Measurements from ENCODE around the gene CD22.

Gene CD22

GRCh38 chr19:35379992-35380391, 51.0 kb downstream of the CD22 start:
- Histone ChIP-seq H3K9me3 (ENCODE audit: insufficient read depth, low read depth, low read length) (peaks cover 3% of the 10 kb centered on the region; the same call in 1 of the 2 replicates), H3K9ac (ENCODE audit: low read depth, low read length, poor library complexity, severe bottlenecking) (no peak overlapping the region), H3K36me3 (ENCODE audit: insufficient read depth, low read length) (no peaks in the 10 kb centered on the region), H3F3A (ENCODE audit: low read depth) (no peaks in the 10 kb centered on the region), H2AFZ (ENCODE audit: low read length) (no peak overlapping the region), H3K9me2 (replicated peaks; ENCODE audit: low read depth, low read length) (no peaks in the 10 kb centered on the region), H3K4me3 (ENCODE audit: low read length, poor library complexity, severe bottlenecking) (no peak overlapping the region), H3K27me3 (ENCODE audit: insufficient read depth, low read length, poor library complexity, severe bottlenecking) (no peaks in the 10 kb centered on the region), H4K20me1 (ENCODE audit: insufficient read depth, low read length, poor library complexity, severe bottlenecking) (no peaks in the 10 kb centered on the region), H3K4me2 (ENCODE audit: low read depth, low read length, poor library complexity, severe bottlenecking) (no peak overlapping the region), H3K79me2 (ENCODE audit: insufficient read depth, low read length) (no peaks in the 10 kb centered on the region), H3K4me1 (ENCODE audit: insufficient read depth, low read length, poor library complexity, severe bottlenecking) (peaks cover 6% of the 10 kb centered on the region)
- TF ChIP-seq EZH2phosphoT487 (IDR thresholded peaks at IDR 0.05; ENCODE audit: borderline replicate concordance) (no peak), CTCF (conservative IDR thresholded peaks at IDR 0.05; ENCODE audit: low read length) (no peak)

- Histone ChIP-seq H3K79me2 (ENCODE audit: insufficient read depth, low read length) (no peaks in the 10 kb centered on the region), H3K4me2 (ENCODE audit: low read depth, low read length, poor library complexity, severe bottlenecking) (no peak overlapping the region), H3K4me1 (ENCODE audit: insufficient read depth, low read length, poor library complexity, severe bottlenecking) (peaks cover 5% of the 10 kb centered on the region), H3K36me3 (ENCODE audit: insufficient read depth, low read length) (no peaks in the 10 kb centered on the region), H3K9me2 (replicated peaks; ENCODE audit: low read depth, low read length) (no peaks in the 10 kb centered on the region), H3F3A (ENCODE audit: low read depth) (no peaks in the 10 kb centered on the region), H4K20me1 (ENCODE audit: insufficient read depth, low read length, poor library complexity, severe bottlenecking) (no peaks in the 10 kb centered on the region), H3K9ac (ENCODE audit: low read depth, low read length, poor library complexity, severe bottlenecking) (no peak overlapping the region), H3K9me3 (ENCODE audit: insufficient read depth, low read depth, low read length) (peaks cover 6% of the 10 kb centered on the region; the same call in 1 of the 2 replicates), H3K4me3 (ENCODE audit: low read length, poor library complexity, severe bottlenecking) (no peak overlapping the region), H2AFZ (ENCODE audit: low read length) (no peak overlapping the region), H3K27me3 (ENCODE audit: insufficient read depth, low read length, poor library complexity, severe bottlenecking) (no peaks in the 10 kb centered on the region)
- no peak for TF ChIP-seq CTCF (conservative IDR thresholded peaks at IDR 0.05; ENCODE audit: low read length)
- TF ChIP-seq EZH2phosphoT487 (IDR thresholded peaks at IDR 0.05; ENCODE audit: borderline replicate concordance): no peak
These were observed 51.6 kb downstream of the CD22 start for GRCh38 chr19:35380450-35381124.

GRCh38 chr19:35381318-35381717, 52.3 kb downstream of the CD22 start:
- H3K9ac ChIP-seq (ENCODE audit: low read depth, low read length, poor library complexity, severe bottlenecking): no peak overlapping the region

More at GRCh38 chr19:35381318-35381717, 52.3 kb downstream of the CD22 start:
- Histone ChIP-seq H3K4me3 (ENCODE audit: low read length, poor library complexity, severe bottlenecking) (no peak overlapping the region), H3K4me2 (ENCODE audit: low read depth, low read length, poor library complexity, severe bottlenecking) (no peak overlapping the region), H2AFZ (ENCODE audit: low read length) (no peak overlapping the region), H3K9me3 (ENCODE audit: insufficient read depth, low read depth, low read length) (peaks cover 6% of the 10 kb centered on the region; the same call in 1 of the 2 replicates), H3K9me2 (replicated peaks; ENCODE audit: low read depth, low read length) (no peaks in the 10 kb centered on the region), H3K4me1 (ENCODE audit: insufficient read depth, low read length, poor library complexity, severe bottlenecking) (no peaks in the 10 kb centered on the region), H3F3A (ENCODE audit: low read depth) (no peaks in the 10 kb centered on the region), H3K27me3 (ENCODE audit: insufficient read depth, low read length, poor library complexity, severe bottlenecking) (no peaks in the 10 kb centered on the region), H3K36me3 (ENCODE audit: insufficient read depth, low read length) (no peaks in the 10 kb centered on the region), H3K79me2 (ENCODE audit: insufficient read depth, low read length) (no peaks in the 10 kb centered on the region), H4K20me1 (ENCODE audit: insufficient read depth, low read length, poor library complexity, severe bottlenecking) (no peaks in the 10 kb centered on the region)
- no peak for TF ChIP-seq CTCF (conservative IDR thresholded peaks at IDR 0.05; ENCODE audit: low read length)
- no peak for TF ChIP-seq EZH2phosphoT487 (IDR thresholded peaks at IDR 0.05; ENCODE audit: borderline replicate concordance)
